Fibroblast of lung (primary cell): Measurements from ENCODE around the gene DGAT2L6. TPM values are rescaled to one million over a fixed set of nuclear protein-coding genes. Genes with fewer than 3 reads are reported as not detected.

Source experiments
- DNase-seq, 2 donors: peaks; one replicate each; pipeline versions ENCODE4 v3.0.0 to v3.0.0-alpha.2; 2010; ENCODE audit warnings: low read depth in 2 of 2
- H2AFZ ChIP-seq: 2 replicates; pipeline ENCODE4 v1.5.1; 2012; ENCODE audit warnings: low read length, control low read depth, inconsistent platforms
- H3K27ac ChIP-seq: 2 replicates; pipeline ENCODE4 v1.5.1; 2011; ENCODE audit warnings: low read length, control low read depth; ENCODE audit not compliant: insufficient read depth
- H3K27me3 ChIP-seq: 2 replicates; pipeline ENCODE4 v1.5.1; 2011; ENCODE audit warnings: mild to moderate bottlenecking, low read length; ENCODE audit not compliant: control insufficient read depth, insufficient read depth
- H3K36me3 ChIP-seq: 2 replicates; pipeline ENCODE4 v1.5.1; 2011; ENCODE audit warnings: low read length; ENCODE audit not compliant: control insufficient read depth, insufficient read depth
- H3K4me1 ChIP-seq: 2 replicates; pipeline ENCODE4 v1.5.1; 2011; ENCODE audit warnings: low read length; ENCODE audit not compliant: control insufficient read depth, insufficient read depth; ENCODE audit errors: extremely low read depth
- H3K4me2 ChIP-seq: 2 replicates; pipeline ENCODE4 v1.5.1; 2011; ENCODE audit warnings: low read length, control low read depth; ENCODE audit not compliant: insufficient read depth; ENCODE audit errors: extremely low read depth
- H3K4me3 ChIP-seq, 4 experiments: fragments of 200-600 bp in 1 of 4; sonication (generic) in 1 of 4; replicated peaks in 1 of 4; 2 replicates each; pipeline ENCODE4 v1.5.1; 2011 to 2016; ENCODE audit warnings: low read length in 4 of 4, low read depth in 3 of 4, mild to moderate bottlenecking in 3 of 4, control low read depth in 2 of 4, inconsistent platforms in 1 of 4, mixed read lengths in 1 of 4; ENCODE audit not compliant: insufficient read depth in 1 of 4; ENCODE audit errors: control extremely low read depth in 1 of 4
- H3K79me2 ChIP-seq: 2 replicates; pipeline ENCODE4 v1.5.1; 2012; ENCODE audit warnings: mild to moderate bottlenecking, low read length, inconsistent platforms; ENCODE audit not compliant: control insufficient read depth, insufficient read depth
- H3K9ac ChIP-seq: 2 replicates; pipeline ENCODE4 v1.5.1; 2011; ENCODE audit warnings: mild to moderate bottlenecking, low read length, control low read depth; ENCODE audit not compliant: insufficient read depth
- H3K9me3 ChIP-seq: 2 replicates; pipeline ENCODE4 v1.5.1; 2012; ENCODE audit warnings: low read depth, low read length; ENCODE audit not compliant: control insufficient read depth, insufficient read depth
- H4K20me1 ChIP-seq: 2 replicates; pipeline ENCODE4 v1.5.1; 2011; ENCODE audit warnings: low read length; ENCODE audit not compliant: control insufficient read depth, insufficient read depth; ENCODE audit errors: extremely low read depth
- CTCF ChIP-seq, 2 donors: IDR thresholded peaks in 1 of 2; conservative IDR thresholded peaks in 1 of 2; 1 replicate in 1 of 2; 2 replicates in 1 of 2; pipeline ENCODE4 v1.5.1; 2011 to 2012; ENCODE audit warnings: low read length in 2 of 2, control low read depth in 1 of 2, inconsistent platforms in 1 of 2, low read depth in 1 of 2, mild to moderate bottlenecking in 1 of 2
- EZH2 ChIP-seq: IDR thresholded peaks from 2 replicates; pipeline ENCODE4 v1.5.1; 2012; ENCODE audit warnings: low read length, control low read depth, mild to moderate bottlenecking; ENCODE audit errors: missing control alignments
- polyA plus RNA-seq, 2 donors: library from polyadenylated mRNA; depleted of rRNA in 1 of 2; stranded (reverse) in 1 of 2; unstranded in 1 of 2; fragments of >200 nt; gene quantifications; 2 replicates each; pipeline ENCODE4 v1.2.1, GENCODE V29; 2011 to 2012; ENCODE audit warnings: missing spikeins in 1 of 2
- total RNA-seq: library from RNA; depleted of rRNA; stranded (reverse); fragments of >200 nt; gene quantifications from 2 replicates; pipeline ENCODE4 v1.2.1, GENCODE V29; 2014

DGAT2L6 gene
- total and polyA plus RNA-seq, 2 donors (not counting 1 experiment from before 2014, with no cell fraction given) = not detected

- peak; percentile 15 to 34 for DNase-seq
Observed at GRCh38 chrX:70134116-70134477, 43.2 kb upstream of the DGAT2L6 start.

GRCh38 chrX:70138622-70139021 lies 38.7 kb upstream of the DGAT2L6 start:
- Histone ChIP-seq H3K9me3 (no peaks in the 10 kb centered on the region), H3K4me1 (peaks cover 6% of the 10 kb centered on the region), H3K27me3 (no peaks in the 10 kb centered on the region), H3K4me2 (no peak overlapping the region), H3K79me2 (peaks cover 18% of the 10 kb centered on the region), H3K27ac (no peak overlapping the region), H3K36me3 (no peaks in the 10 kb centered on the region), H3K9ac (no peak overlapping the region), H3K4me3 (no peak overlapping the region), H4K20me1 (no peaks in the 10 kb centered on the region), H2AFZ (no peak overlapping the region)
- no peak for TF ChIP-seq EZH2
- DNase-seq = no peak

More at GRCh38 chrX:70134116-70134477, 43.2 kb upstream of the DGAT2L6 start:
- Histone ChIP-seq H4K20me1 (no peaks in the 10 kb centered on the region), H3K9me3 (no peaks in the 10 kb centered on the region), H3K4me2 (peak overlapping the region; percentile 84), H3K9ac (peak overlapping the region; percentile 76), H2AFZ (peak overlapping the region; percentile 73), H3K27ac (peak overlapping the region; percentile 95), H3K4me1 (peaks cover 6% of the 10 kb centered on the region), H3K27me3 (no peaks in the 10 kb centered on the region), H3K4me3 (peak overlapping the region; percentile 60 to 98 (median 74)), H3K36me3 (no peaks in the 10 kb centered on the region), H3K79me2 (peaks cover 18% of the 10 kb centered on the region)
- no peak for TF ChIP-seq CTCF (conservative IDR thresholded peaks at IDR 0.05 in 1 of 2, IDR thresholded peaks at IDR 0.05 in 1 of 2; ENCODE audit: low read depth in 1 of 2, low read length in 2 of 2)
- no peak for TF ChIP-seq EZH2

- no peak overlapping the region for H3K9ac ChIP-seq
- no peak for DNase-seq
- no peak overlapping the region for H3K27ac ChIP-seq
- H3K36me3 ChIP-seq = no peaks in the 10 kb centered on the region
- H3K79me2 ChIP-seq = peaks cover 9% of the 10 kb centered on the region
- no peak overlapping the region for H2AFZ ChIP-seq
- no peaks in the 10 kb centered on the region for H3K9me3 ChIP-seq
- TF ChIP-seq EZH2 = no peak
- TF ChIP-seq CTCF (conservative IDR thresholded peaks at IDR 0.05 in 1 of 2, IDR thresholded peaks at IDR 0.05 in 1 of 2; ENCODE audit: low read depth in 1 of 2, low read length in 2 of 2) = no peak
- H3K4me1 ChIP-seq = peaks cover 4% of the 10 kb centered on the region
- H3K4me2 ChIP-seq = no peak overlapping the region
- H4K20me1 ChIP-seq = no peaks in the 10 kb centered on the region
- H3K4me3 ChIP-seq = no peak overlapping the region
- no peaks in the 10 kb centered on the region for H3K27me3 ChIP-seq
Observed at GRCh38 chrX:70139736-70140135, 37.5 kb upstream of the DGAT2L6 start.
